HG02623 (cell line): ENCODE results near the gene TNRC18.
"Not testable (repeated sequence)": the region's sequence is repeated elsewhere in the genome, so short reads cannot be mapped to it uniquely, and the experiment has no call there.

Experiments used
- ATAC-seq: cut with Tn5 transposase; IDR thresholded peaks from one replicate; pipeline ENCODE4 v1.9.1; 2021; ENCODE audit warnings: moderate library complexity; ENCODE audit not compliant: unreplicated experiment

TNRC18 gene

GRCh38 chr7:5324961-5325360, 98.7 kb downstream of the TNRC18 start:
- no peak for ATAC-seq

GRCh38 chr7:5323800-5324781, 99.5 kb downstream of the TNRC18 start:
- not testable (repeated sequence) for ATAC-seq

- no peak for ATAC-seq
These were observed 100.8 kb downstream of the TNRC18 start for GRCh38 chr7:5322621-5323410.

- ATAC-seq: no peak
These were observed 102.7 kb downstream of the TNRC18 start for GRCh38 chr7:5320802-5321396.

- no peak for ATAC-seq
These were observed 103.2 kb downstream of the TNRC18 start for GRCh38 chr7:5320391-5320790.

GRCh38 chr7:5318613-5319012, 105.0 kb downstream of the TNRC18 start:
- ATAC-seq: not testable (repeated sequence)

- no peak for ATAC-seq
These were observed 107.9 kb downstream of the TNRC18 start for GRCh38 chr7:5315761-5316160.

- ATAC-seq: no peak
These were observed 108.8 kb downstream of the TNRC18 start for GRCh38 chr7:5314864-5315263.

GRCh38 chr7:5313076-5313885, 110.4 kb downstream of the TNRC18 start:
- ATAC-seq: not testable (repeated sequence)

GRCh38 chr7:5312276-5313070, 111.2 kb downstream of the TNRC18 start:
- ATAC-seq: not testable (repeated sequence)

GRCh38 chr7:5310822-5311405, 112.7 kb downstream of the TNRC18 start:
- no peak for ATAC-seq

GRCh38 chr7:5309146-5309545, 114.5 kb downstream of the TNRC18 start:
- no peak for ATAC-seq

- not testable (repeated sequence) for ATAC-seq
These were observed 116.2 kb downstream of the TNRC18 start for GRCh38 chr7:5307221-5308142.

GRCh38 chr7:5305050-5305449, 118.6 kb downstream of the TNRC18 start:
- ATAC-seq: not testable (repeated sequence)

GRCh38 chr7:5303591-5304505, 119.8 kb downstream of the TNRC18 start:
- ATAC-seq: no peak

GRCh38 chr7:5303061-5303460, 120.6 kb downstream of the TNRC18 start:
- no peak for ATAC-seq

GRCh38 chr7:5302577-5302976, 121.1 kb downstream of the TNRC18 start:
- no peak for ATAC-seq
